H1 (cell line): Measurements from ENCODE around the gene SPTBN5. TPM values are rescaled to one million over a fixed set of nuclear protein-coding genes. Genes with fewer than 3 reads are reported as not detected.

Experiments
- CTCF ChIA-PET: fragments of 300-600 bp; sonication (Branson Sonifier 250); formaldehyde crosslinking; loops from one replicate; lab custom pipeline; 2021; ENCODE audit not compliant: partially characterized antibody; lab: Charles Lee
- POLR2A ChIA-PET: fragments of 300-600 bp; sonication (Branson Sonifier 250); formaldehyde crosslinking; loops from one replicate; lab custom pipeline; 2021; ENCODE audit warnings: inconsistent platforms; ENCODE audit not compliant: partially characterized antibody; lab: Charles Lee
- DNase-seq, 2 experiments: peaks; one replicate each; pipeline versions ENCODE4 v3.0.0 to v3.0.0-alpha.2; 2010 to 2022; ENCODE audit warnings: low spot score in 2 of 2, low read depth in 1 of 2, mixed read lengths in 1 of 2
- FAIRE-seq: peaks from 2 replicates; lab custom pipeline; 2011; peaks lifted over from hg19 to GRCh38; lab: Jason Lieb, UNC
- H2AFZ ChIP-seq: 2 replicates; pipeline ENCODE4 v1.8.1; 2012; ENCODE audit warnings: low read length, inconsistent platforms
- H2AK5ac ChIP-seq: 2 replicates; pipeline ENCODE4 v1.6.1; 2013; ENCODE audit warnings: low read depth, low read length
- H2BK120ac ChIP-seq: replicated peaks from 2 replicates; pipeline ENCODE3; 2013; ENCODE audit warnings: low read depth, low read length, inconsistent platforms
- H2BK12ac ChIP-seq: 2 replicates; pipeline ENCODE4 v1.6.1; 2013; ENCODE audit warnings: low read depth, low read length
- H2BK15ac ChIP-seq: 2 replicates; pipeline ENCODE4 v1.6.1; 2013; ENCODE audit warnings: low read length
- H2BK20ac ChIP-seq: 2 replicates; pipeline ENCODE4 v1.6.1; 2013; ENCODE audit warnings: low read length
- H2BK5ac ChIP-seq: 2 replicates; pipeline ENCODE4 v1.6.1; 2013; ENCODE audit warnings: low read depth, low read length
- H3K14ac ChIP-seq: 2 replicates; pipeline ENCODE4 v1.6.1; 2013; ENCODE audit warnings: inconsistent platforms; ENCODE audit not compliant: insufficient read length
- H3K18ac ChIP-seq: 2 replicates; pipeline ENCODE4 v1.6.1; 2013; ENCODE audit warnings: low read length; ENCODE audit errors: extremely low read depth
- H3K23ac ChIP-seq: 2 replicates; pipeline ENCODE4 v1.6.1; 2013; ENCODE audit warnings: inconsistent platforms; ENCODE audit not compliant: insufficient read length
- H3K23me2 ChIP-seq: 2 replicates; pipeline ENCODE4 v1.6.1; 2013; ENCODE audit warnings: low read depth, low read length
- H3K27ac ChIP-seq: 2 replicates; pipeline ENCODE4 v1.6.1; 2011; ENCODE audit warnings: low read depth, low read length, inconsistent platforms
- H3K27me3 ChIP-seq, 4 experiments: replicated peaks in 1 of 4; 1 replicate in 1 of 4; 2 replicates in 3 of 4; pipeline versions ENCODE4 v1.6.1 to v1.8.1; 2011 to 2013; ENCODE audit warnings: low read length in 3 of 4, mild to moderate bottlenecking in 3 of 4, inconsistent platforms in 2 of 4, mixed read lengths in 2 of 4, moderate library complexity in 1 of 4; ENCODE audit not compliant: control insufficient read depth in 3 of 4, insufficient read depth in 3 of 4; ENCODE audit errors: extremely low read depth in 1 of 4
- H3K36me3 ChIP-seq, 4 experiments: 2 replicates each; pipeline versions ENCODE4 v1.6.1 to v1.8.1; 2011 to 2013; ENCODE audit warnings: mild to moderate bottlenecking in 4 of 4, low read length in 3 of 4, moderate library complexity in 2 of 4, control low read depth in 1 of 4, inconsistent platforms in 1 of 4; ENCODE audit not compliant: insufficient read depth in 4 of 4, control insufficient read depth in 2 of 4
- H3K4ac ChIP-seq: replicated peaks from 2 replicates; pipeline ENCODE3; 2013; ENCODE audit warnings: low read length, low read depth, mixed read lengths, inconsistent platforms; ENCODE audit not compliant: insufficient read length
- H3K4me1 ChIP-seq, 4 experiments: replicated peaks in 1 of 4; 1 replicate in 1 of 4; 2 replicates in 3 of 4; pipeline versions ENCODE4 v1.6.1 to v1.8.1; 2011 to 2013; ENCODE audit warnings: low read length in 3 of 4, inconsistent platforms in 2 of 4, mixed read lengths in 1 of 4; ENCODE audit not compliant: insufficient read depth in 4 of 4, control insufficient read depth in 3 of 4
- H3K4me2 ChIP-seq, 2 experiments: 2 replicates each; pipeline versions ENCODE4 v1.6.1 to v1.8.1; 2011 to 2013; ENCODE audit warnings: low read depth in 2 of 2, low read length in 2 of 2, control low read depth in 1 of 2, inconsistent platforms in 1 of 2, mild to moderate bottlenecking in 1 of 2; ENCODE audit not compliant: insufficient read depth in 1 of 2
- H3K4me3 ChIP-seq, 4 experiments: fragments of 200-600, 300-600 bp in 1 of 4; sonication (generic), shearing (Covaris generic), sonication (Bioruptor Twin) in 1 of 4; 2 replicates each; pipeline versions ENCODE4 v1.5.1 to v1.8.1; 2011 to 2016; ENCODE audit warnings: low read length in 4 of 4, low read depth in 3 of 4, control low read depth in 2 of 4, inconsistent platforms in 2 of 4, mild to moderate bottlenecking in 2 of 4, mixed read lengths in 1 of 4, moderate library complexity in 1 of 4; ENCODE audit not compliant: insufficient read depth in 2 of 4; ENCODE audit errors: extremely low read depth in 1 of 4
- H3K56ac ChIP-seq: replicated peaks from 2 replicates; pipeline ENCODE3; 2013; ENCODE audit warnings: low read depth, mild to moderate bottlenecking, mixed read lengths, low read length, inconsistent platforms; ENCODE audit not compliant: insufficient read length
- H3K79me1 ChIP-seq: 2 replicates; pipeline ENCODE4 v1.6.1; 2013; ENCODE audit warnings: low read depth, low read length, control low read depth
- H3K79me2 ChIP-seq, 2 experiments: 2 replicates each; pipeline versions ENCODE4 v1.6.1 to v1.8.1; 2012 to 2013; ENCODE audit warnings: low read length in 2 of 2, mild to moderate bottlenecking in 2 of 2, inconsistent platforms in 1 of 2; ENCODE audit not compliant: insufficient read depth in 2 of 2, control insufficient read depth in 1 of 2
- H3K9ac ChIP-seq, 4 experiments: replicated peaks in 1 of 4; 1 replicate in 1 of 4; 2 replicates in 3 of 4; pipeline versions ENCODE4 v1.6.1 to v1.8.1; 2011 to 2013; ENCODE audit warnings: low read depth in 3 of 4, low read length in 3 of 4, control low read depth in 2 of 4, mild to moderate bottlenecking in 2 of 4, moderate library complexity in 2 of 4, inconsistent platforms in 1 of 4; ENCODE audit errors: extremely low read depth in 1 of 4
- H3K9me3 ChIP-seq, 2 experiments: 2 replicates each; pipeline versions ENCODE4 v1.6.1 to v1.8.1; 2012 to 2013; ENCODE audit warnings: mild to moderate bottlenecking in 2 of 2, moderate library complexity in 2 of 2, control low read depth in 1 of 2, inconsistent platforms in 1 of 2, low read depth in 1 of 2, low read length in 1 of 2, mixed read lengths in 1 of 2; ENCODE audit not compliant: insufficient read depth in 2 of 2
- H4K20me1 ChIP-seq, 2 experiments: replicated peaks in 1 of 2; 2 replicates each; pipeline versions ENCODE3 to v1.8.1; 2011 to 2013; ENCODE audit warnings: inconsistent platforms in 2 of 2, low read length in 2 of 2, mild to moderate bottlenecking in 1 of 2; ENCODE audit not compliant: insufficient read depth in 2 of 2, control insufficient read depth in 1 of 2
- H4K5ac ChIP-seq: 2 replicates; pipeline ENCODE4 v1.6.1; 2013; ENCODE audit warnings: low read length, low read depth, mixed read lengths, inconsistent platforms; ENCODE audit not compliant: insufficient read length
- H4K8ac ChIP-seq: 2 replicates; pipeline ENCODE4 v1.8.0; 2013; ENCODE audit warnings: mild to moderate bottlenecking, moderate library complexity, low read length, inconsistent platforms; ENCODE audit not compliant: insufficient read depth; ENCODE audit errors: extremely low read depth
- H4K91ac ChIP-seq: replicated peaks from 2 replicates; pipeline ENCODE3; 2013; ENCODE audit warnings: low read length, mixed read lengths, inconsistent platforms; ENCODE audit not compliant: insufficient read length
- GABPA ChIP-seq: IDR thresholded peaks from 2 replicates; pipeline ENCODE4 v1.6.1; 2011; ENCODE audit warnings: mild to moderate bottlenecking, low read length, moderate library complexity, borderline replicate concordance; ENCODE audit not compliant: insufficient read depth
- POLR2AphosphoS5 ChIP-seq: IDR thresholded peaks from 2 replicates; pipeline ENCODE4 v1.6.1; 2011; ENCODE audit warnings: low read depth, low read length
- RXRA ChIP-seq: IDR thresholded peaks from 2 replicates; pipeline ENCODE4 v1.6.1; 2011; ENCODE audit warnings: low read depth, mild to moderate bottlenecking, low read length, moderate library complexity; ENCODE audit not compliant: insufficient read depth
- SAP30 ChIP-seq: fragments of 300-600 bp; sonication (generic); IDR thresholded peaks from 2 replicates; pipeline ENCODE4 v1.7.1; 2012; ENCODE audit warnings: low read length, moderate library complexity, mild to moderate bottlenecking, inconsistent platforms; ENCODE audit not compliant: insufficient read depth, insufficient replicate concordance
- TAF7 ChIP-seq: optimal IDR thresholded peaks from 2 replicates; pipeline ENCODE3; 2011; ENCODE audit warnings: low read depth, mild to moderate bottlenecking, inconsistent platforms, low read length, moderate library complexity, borderline replicate concordance
- TCF12 ChIP-seq: IDR thresholded peaks from 2 replicates; pipeline ENCODE4 v1.6.1; 2011; ENCODE audit warnings: low read depth, mild to moderate bottlenecking, low read length
- WGBS, 2 experiments: shearing (Covaris generic) in 1 of 2; methylation state at CpG; one replicate each; pipeline versions ENCODE4 v1.1.6 to v1.1.7; 2013 to 2015; ENCODE audit warnings: low lambda C conversion rate in 2 of 2, mixed read lengths in 2 of 2, inconsistent platforms in 1 of 2, low coverage in 1 of 2, missing lambda C conversion rate in 1 of 2; ENCODE audit not compliant: insufficient replicate concordance in 2 of 2, insufficient coverage in 1 of 2, insufficient read length in 1 of 2; ENCODE audit errors: extremely low coverage in 1 of 2, missing lambda C conversion rate in 1 of 2; 5-methylcytosine and 5-hydroxymethylcytosine counted together
- polyA plus RNA-seq, 7 experiments: library from polyadenylated mRNA; depleted of rRNA in 3 of 7; stranded (reverse) in 5 of 7; unstranded in 2 of 7; fragments of >200 nt in 5 of 7; fragments of 200-250 nt in 2 of 7; gene quantifications; 1 replicate in 5 of 7; 2 replicates in 1 of 7; 4 replicates in 1 of 7; pipeline versions ENCODE4 v1.2.1 to v1.2.3, GENCODE V29; 2011 to 2013; ENCODE audit warnings: missing spikeins in 2 of 7, mixed read lengths in 2 of 7
- total RNA-seq: library from RNA; stranded (reverse); fragmentation: NEBNext Ultra II Directional; extraction: Animal tissue kit (Norgen Biotek cat#: 25700); gene quantifications from 2 replicates; pipeline ENCODE4 v1.2.1, GENCODE V29; 2021
- TF ChIP-seq, protein P1 (sequence below): IDR thresholded peaks from 2 replicates; pipeline ENCODE4 v1.6.1; 2011; ENCODE audit warnings: low read depth, mild to moderate bottlenecking, low read length; ENCODE audit not compliant: insufficient read depth
- TF ChIP-seq, protein P2 (sequence below): IDR thresholded peaks from 2 replicates; pipeline ENCODE4 v1.6.1; 2012; ENCODE audit warnings: low read length, inconsistent platforms
- TF ChIP-seq, protein P3 (sequence below): IDR thresholded peaks from 2 replicates; pipeline ENCODE4 v1.6.1; 2012; ENCODE audit warnings: inconsistent platforms

The SPTBN5 gene
- total and polyA plus RNA-seq, 2 of the 8 experiments (the other 6 are each of a cell fraction or from before 2014, with no cell fraction given) = 0.32 to 0.84 TPM

GRCh38 chr15:41925086-41925608 lies 31.3 kb upstream of the SPTBN5 start:
- 90% methylated on average over 7 of the region's 7 CpGs; no CpG with 5 or more reads in 1 of the 2 experiments for WGBS, 2 experiments
- TF ChIP-seq, protein P1, sequence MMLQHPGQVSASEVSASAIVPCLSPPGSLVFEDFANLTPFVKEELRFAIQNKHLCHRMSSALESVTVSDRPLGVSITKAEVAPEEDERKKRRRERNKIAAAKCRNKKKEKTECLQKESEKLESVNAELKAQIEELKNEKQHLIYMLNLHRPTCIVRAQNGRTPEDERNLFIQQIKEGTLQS = no peak
- TF ChIP-seq TAF7 = no peak
- no peak for TF ChIP-seq SAP30
- TF ChIP-seq TCF12 = no peak
- TF ChIP-seq, protein P2, sequence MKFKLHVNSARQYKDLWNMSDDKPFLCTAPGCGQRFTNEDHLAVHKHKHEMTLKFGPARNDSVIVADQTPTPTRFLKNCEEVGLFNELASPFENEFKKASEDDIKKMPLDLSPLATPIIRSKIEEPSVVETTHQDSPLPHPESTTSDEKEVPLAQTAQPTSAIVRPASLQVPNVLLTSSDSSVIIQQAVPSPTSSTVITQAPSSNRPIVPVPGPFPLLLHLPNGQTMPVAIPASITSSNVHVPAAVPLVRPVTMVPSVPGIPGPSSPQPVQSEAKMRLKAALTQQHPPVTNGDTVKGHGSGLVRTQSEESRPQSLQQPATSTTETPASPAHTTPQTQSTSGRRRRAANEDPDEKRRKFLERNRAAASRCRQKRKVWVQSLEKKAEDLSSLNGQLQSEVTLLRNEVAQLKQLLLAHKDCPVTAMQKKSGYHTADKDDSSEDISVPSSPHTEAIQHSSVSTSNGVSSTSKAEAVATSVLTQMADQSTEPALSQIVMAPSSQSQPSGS = no peak
- no peak for TF ChIP-seq RXRA
- TF ChIP-seq, protein P3, sequence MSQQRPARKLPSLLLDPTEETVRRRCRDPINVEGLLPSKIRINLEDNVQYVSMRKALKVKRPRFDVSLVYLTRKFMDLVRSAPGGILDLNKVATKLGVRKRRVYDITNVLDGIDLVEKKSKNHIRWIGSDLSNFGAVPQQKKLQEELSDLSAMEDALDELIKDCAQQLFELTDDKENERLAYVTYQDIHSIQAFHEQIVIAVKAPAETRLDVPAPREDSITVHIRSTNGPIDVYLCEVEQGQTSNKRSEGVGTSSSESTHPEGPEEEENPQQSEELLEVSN = no peak
- no peak for TF ChIP-seq POLR2AphosphoS5
- TF ChIP-seq GABPA = no peak

More at GRCh38 chr15:41925086-41925608, 31.3 kb upstream of the SPTBN5 start:
- Histone ChIP-seq H3K9me3 (no peaks in the 10 kb centered on the region), H3K18ac (no peak overlapping the region), H2AFZ (no peak overlapping the region), H3K23ac (no peak overlapping the region), H4K8ac (no peak overlapping the region; the same call in 1 of the 2 replicates), H3K4ac (no peak overlapping the region), H3K27ac (no peak overlapping the region), H3K4me2 (no peak overlapping the region), H2BK15ac (no peak overlapping the region), H3K79me1 (peaks cover 10% of the 10 kb centered on the region; the same call in 1 of the 2 replicates), H3K36me3 (peaks cover 0 to 3% (median 0%) of the 10 kb centered on the region in 4 experiments; a peak in 3 of 8 replicates), H3K14ac (no peak overlapping the region), H2BK120ac (no peak overlapping the region), H2BK20ac (no peak overlapping the region), H2BK5ac (no peak overlapping the region), H3K79me2 (no peaks in the 10 kb centered on the region), H4K91ac (no peak overlapping the region), H3K9ac (no peak overlapping the region), H2AK5ac (no peak overlapping the region), H4K5ac (no peak overlapping the region), H2BK12ac (no peak overlapping the region), H3K27me3 (no peaks in the 10 kb centered on the region), H3K4me1 (peaks cover 0 to 8% (median 0%) of the 10 kb centered on the region in 4 experiments; a peak in 3 of 7 replicates), H3K56ac (no peak overlapping the region), H3K4me3 (no peak overlapping the region), H3K23me2 (no peaks in the 10 kb centered on the region), H4K20me1 (peaks cover 3 to 14% of the 10 kb centered on the region in 2 experiments)
- DNase-seq (no peak), FAIRE-seq (no peak)
- ChIA-PET POLR2A (interaction anchor here (0.9 kb wide), 1 partner anchor 8 kb away, joined by 3 read pairs; no protein-coding TSS in a partner anchor), CTCF (interaction anchor here (0.6 to 1.0 kb wide), 2 partner anchors 16 to 799 kb away, joined by 3 read pairs; no protein-coding TSS in a partner anchor)
